AG09319 (cell line): Measurements from ENCODE around the gene ADGRE1.

Source experiments
- DNase-seq: peaks from one replicate; pipeline ENCODE4 v3.0.0-alpha.2; 2010; ENCODE audit warnings: low read depth; ENCODE audit errors: extremely low read depth
- CTCF ChIP-seq: IDR thresholded peaks from 2 replicates; pipeline ENCODE4 v1.5.1; 2011; ENCODE audit warnings: low read depth, mild to moderate bottlenecking, inconsistent platforms, low read length, moderate library complexity

ADGRE1 gene

GRCh38 chr19:6894313-6894712, 6.9 kb downstream of the ADGRE1 start:
- no peak for DNase-seq
- no peak for TF ChIP-seq CTCF

- TF ChIP-seq CTCF = no peak
- DNase-seq = no peak
Measured at GRCh38 chr19:6903446-6903845, 16.1 kb downstream of the ADGRE1 start.

GRCh38 chr19:6906559-6907060, 19.2 kb downstream of the ADGRE1 start:
- no peak for TF ChIP-seq CTCF
- no peak for DNase-seq

- DNase-seq = no peak
- TF ChIP-seq CTCF = no peak
Measured at GRCh38 chr19:6911523-6911922, 24.1 kb downstream of the ADGRE1 start.

- TF ChIP-seq CTCF = no peak
- DNase-seq = no peak
Measured at GRCh38 chr19:6914321-6914720, 26.9 kb downstream of the ADGRE1 start.

GRCh38 chr19:6916952-6917351, 29.6 kb downstream of the ADGRE1 start:
- no peak for TF ChIP-seq CTCF
- DNase-seq = no peak

- no peak for DNase-seq
- TF ChIP-seq CTCF = no peak
Measured at GRCh38 chr19:6925386-6925785, 38.0 kb downstream of the ADGRE1 start.
